Nephron (organoid): ENCODE results near the gene HBS1L.

Experiments
- H3K27ac Mint-ChIP-seq, 3 experiments: 2 replicates each; pipeline ENCODE4 v1.8.0; 2020; ENCODE audit warnings: mixed read lengths in 3 of 3, mild to moderate bottlenecking in 2 of 3, moderate library complexity in 1 of 3
- H3K27me3 Mint-ChIP-seq: 2 replicates; pipeline ENCODE4 v1.8.0; 2021; ENCODE audit warnings: low read depth, mild to moderate bottlenecking, moderate library complexity, mixed read lengths
- H3K36me3 Mint-ChIP-seq: 2 replicates; pipeline ENCODE4 v1.8.0; 2020; ENCODE audit warnings: low read depth, mixed read lengths
- H3K4me1 Mint-ChIP-seq: 2 replicates; pipeline ENCODE4 v1.8.0; 2020; ENCODE audit warnings: mixed read lengths
- H3K4me3 Mint-ChIP-seq, 3 experiments: 2 replicates each; pipeline ENCODE4 v1.8.0; 2020; ENCODE audit warnings: mild to moderate bottlenecking in 3 of 3, mixed read lengths in 3 of 3, moderate library complexity in 2 of 3
- H3K9me3 Mint-ChIP-seq: 2 replicates; pipeline ENCODE4 v1.8.0; 2020; ENCODE audit warnings: mixed read lengths
- TF ChIP-seq, protein P1 (sequence below), 3 experiments: fragments of 200-600 bp; sonication (generic); IDR thresholded peaks; one replicate each; pipeline ENCODE4 v1.5.0; 2021; ENCODE audit warnings: antibody characterized with exemption in 3 of 3; ENCODE audit not compliant: unreplicated experiment in 3 of 3

The HBS1L gene

GRCh38 chr6:134951494-134952263 lies 102.9 kb downstream of the HBS1L start:
- no peak overlapping the region for H3K4me3 Mint-ChIP-seq
- TF ChIP-seq, protein P1, sequence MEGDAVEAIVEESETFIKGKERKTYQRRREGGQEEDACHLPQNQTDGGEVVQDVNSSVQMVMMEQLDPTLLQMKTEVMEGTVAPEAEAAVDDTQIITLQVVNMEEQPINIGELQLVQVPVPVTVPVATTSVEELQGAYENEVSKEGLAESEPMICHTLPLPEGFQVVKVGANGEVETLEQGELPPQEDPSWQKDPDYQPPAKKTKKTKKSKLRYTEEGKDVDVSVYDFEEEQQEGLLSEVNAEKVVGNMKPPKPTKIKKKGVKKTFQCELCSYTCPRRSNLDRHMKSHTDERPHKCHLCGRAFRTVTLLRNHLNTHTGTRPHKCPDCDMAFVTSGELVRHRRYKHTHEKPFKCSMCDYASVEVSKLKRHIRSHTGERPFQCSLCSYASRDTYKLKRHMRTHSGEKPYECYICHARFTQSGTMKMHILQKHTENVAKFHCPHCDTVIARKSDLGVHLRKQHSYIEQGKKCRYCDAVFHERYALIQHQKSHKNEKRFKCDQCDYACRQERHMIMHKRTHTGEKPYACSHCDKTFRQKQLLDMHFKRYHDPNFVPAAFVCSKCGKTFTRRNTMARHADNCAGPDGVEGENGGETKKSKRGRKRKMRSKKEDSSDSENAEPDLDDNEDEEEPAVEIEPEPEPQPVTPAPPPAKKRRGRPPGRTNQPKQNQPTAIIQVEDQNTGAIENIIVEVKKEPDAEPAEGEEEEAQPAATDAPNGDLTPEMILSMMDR (IDR thresholded peaks at IDR 0.05; ENCODE audit: unreplicated experiment in 3 of 3): no peak
- peaks cover 3% of the 10 kb centered on the region for H3K36me3 Mint-ChIP-seq
- H3K27me3 Mint-ChIP-seq: no peaks in the 10 kb centered on the region
- H3K4me1 Mint-ChIP-seq: no peaks in the 10 kb centered on the region
- peaks cover 4% of the 10 kb centered on the region for H3K9me3 Mint-ChIP-seq
- H3K27ac Mint-ChIP-seq: peak overlapping the region in 1 of 3 experiments; percentile 24

DNA sequence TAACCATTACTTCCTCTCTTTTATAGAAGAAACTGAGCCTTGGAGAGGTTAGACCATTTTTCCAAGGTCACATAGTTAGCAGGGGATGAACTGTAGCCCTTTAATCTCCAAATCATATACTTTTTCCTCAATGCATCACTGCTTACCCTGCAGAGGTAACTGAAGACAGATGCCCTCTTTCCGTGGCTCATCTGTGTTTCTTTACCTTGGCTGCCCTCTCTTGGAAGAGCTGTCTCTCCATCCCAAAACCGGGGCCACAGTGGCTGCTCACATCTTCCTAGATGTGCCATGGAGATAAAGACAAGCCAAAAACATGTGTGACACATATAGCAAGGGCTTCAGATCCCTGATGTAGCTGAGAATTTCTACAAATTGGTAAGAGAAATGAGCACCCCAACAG lies 104.1 kb downstream of the HBS1L start:
- Mint-ChIP-seq H3K27ac (peak overlapping the region in 1 of 3 experiments; percentile 47), H3K27me3 (no peaks in the 10 kb centered on the region), H3K4me1 (no peaks in the 10 kb centered on the region), H3K9me3 (peaks cover 4% of the 10 kb centered on the region), H3K36me3 (peaks cover 2% of the 10 kb centered on the region), H3K4me3 (no peak overlapping the region)
- TF ChIP-seq, protein P1 (IDR thresholded peaks at IDR 0.05; ENCODE audit: unreplicated experiment in 3 of 3): no peak

DNA sequence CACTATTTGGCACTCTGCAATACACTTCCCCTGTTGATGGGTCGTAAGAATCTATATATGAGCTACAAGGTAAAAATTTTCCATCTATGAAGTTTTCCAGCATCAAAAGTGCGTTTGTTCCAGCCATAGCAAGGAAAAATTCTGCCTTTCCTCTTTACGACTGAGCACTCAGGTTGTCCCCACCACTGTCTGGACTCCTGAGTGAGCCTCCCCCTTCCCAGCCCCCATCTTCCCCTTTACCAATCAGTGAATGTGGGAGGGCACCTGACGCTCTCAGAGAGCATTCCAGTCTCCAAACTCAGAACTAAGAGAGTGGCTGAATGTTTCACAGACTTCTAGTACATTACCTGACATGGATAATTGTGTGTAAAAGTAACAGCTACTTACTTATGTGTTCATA lies 104.7 kb downstream of the HBS1L start, which contains the start of gene ALDH8A1:
Gene ALDH8A1, minus strand, starts transcription at position 175 of the 400 bp plus-strand sequence. Its CDS starts 48 bp downstream, at position 127.
- Mint-ChIP-seq H3K27me3 (no peaks in the 10 kb centered on the region), H3K27ac (peak within 1 kb of the TSS in 2 of 3 experiments; percentile 47 to 51), H3K4me1 (no peaks in the 10 kb centered on the region), H3K9me3 (peaks cover 4% of the 10 kb centered on the region), H3K4me3 (peak within 1 kb of the TSS; percentile 26 to 57 (median 52)), H3K36me3 (no peaks in the 10 kb centered on the region)
- TF ChIP-seq, protein P1 (IDR thresholded peaks at IDR 0.05; ENCODE audit: unreplicated experiment in 3 of 3): no peak

DNA sequence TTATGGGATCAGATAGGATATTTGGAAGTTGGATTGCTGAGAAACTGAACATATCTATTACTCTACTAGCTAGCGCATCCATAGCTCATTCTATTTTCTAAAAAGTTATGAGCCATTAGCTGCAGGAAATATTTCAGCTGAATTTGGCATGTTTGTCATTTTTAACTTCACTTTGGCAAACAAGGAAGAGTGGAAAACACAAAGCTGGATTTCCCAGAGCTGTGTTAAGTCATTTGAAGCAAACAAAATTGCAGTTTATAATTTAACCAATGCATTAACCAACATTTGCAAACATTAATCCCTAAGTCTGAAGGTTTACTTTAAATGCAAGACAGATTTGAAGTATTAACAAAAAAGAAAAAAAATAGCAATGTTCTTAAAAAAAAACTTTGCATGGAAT lies 105.9 kb downstream of the HBS1L start:
- Mint-ChIP-seq H3K27me3 (no peaks in the 10 kb centered on the region), H3K9me3 (peaks cover 4% of the 10 kb centered on the region), H3K36me3 (no peaks in the 10 kb centered on the region), H3K4me3 (peak overlapping the region; percentile 29 to 46 (median 31)), H3K27ac (peak overlapping the region; percentile 64 to 66 (median 64)), H3K4me1 (no peaks in the 10 kb centered on the region)
- TF ChIP-seq, protein P1 (IDR thresholded peaks at IDR 0.05; ENCODE audit: unreplicated experiment in 3 of 3): no peak

DNA sequence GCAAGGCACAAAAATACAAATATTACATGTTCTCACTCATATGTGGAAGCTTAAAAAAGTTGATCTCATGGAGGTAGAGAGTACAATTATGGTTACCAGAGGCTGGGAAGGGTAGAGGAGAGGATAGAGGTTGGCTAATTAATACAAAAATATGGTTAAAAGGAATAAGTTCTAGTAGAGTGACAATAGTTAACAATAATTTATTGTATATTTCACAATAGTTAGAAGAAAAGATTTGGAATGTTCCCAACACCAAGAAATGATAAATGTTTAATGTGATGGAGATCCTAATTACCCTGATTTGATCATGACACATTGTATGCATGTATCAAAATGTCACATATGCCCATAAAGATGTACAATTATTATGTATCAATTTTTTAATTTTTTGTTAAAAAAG lies 106.5 kb downstream of the HBS1L start:
- Mint-ChIP-seq H3K4me1 (no peaks in the 10 kb centered on the region), H3K27me3 (no peaks in the 10 kb centered on the region), H3K36me3 (no peaks in the 10 kb centered on the region), H3K4me3 (peak overlapping the region in 1 of 3 experiments; percentile 6), H3K9me3 (peaks cover 4% of the 10 kb centered on the region), H3K27ac (peak overlapping the region in 2 of 3 experiments; percentile 33 to 64)
- TF ChIP-seq, protein P1 (IDR thresholded peaks at IDR 0.05; ENCODE audit: unreplicated experiment in 3 of 3): no peak

- Mint-ChIP-seq H3K27ac (no peak overlapping the region), H3K4me3 (no peak overlapping the region), H3K27me3 (no peaks in the 10 kb centered on the region), H3K36me3 (no peaks in the 10 kb centered on the region), H3K4me1 (no peaks in the 10 kb centered on the region), H3K9me3 (peaks cover 4% of the 10 kb centered on the region)
- TF ChIP-seq, protein P1 (IDR thresholded peaks at IDR 0.05; ENCODE audit: unreplicated experiment in 3 of 3): no peak
Observed at GRCh38 chr6:134945045-134945444, 109.6 kb downstream of the HBS1L start.
